Left ventricle myocardium superior (tissue), 1 donor: ENCODE measurements around the gene FAM156B. TPM values are rescaled to one million over a fixed set of nuclear protein-coding genes. Genes with fewer than 3 reads are reported as not detected.
"Not testable (repeated sequence)": the region's sequence is repeated elsewhere in the genome, so short reads cannot be mapped to it uniquely, and the experiment has no call there.

Source experiments
- ATAC-seq: fragments of 200-7000 bp; cut with Tn5 transposase; one replicate; pipeline ENCODE4 v1.9.1; 2020; ENCODE audit warnings: mild to moderate bottlenecking, moderate library complexity
- DNase-seq: peaks from one replicate; pipeline ENCODE4 v3.0.0-alpha.2; 2020
- intact Hi-C: fragments of 100-400 bp; cut with micrococcal nuclease; formaldehyde crosslinking; loops from one replicate; pipeline ENCODE4 v1.11.0; 2022
- long read RNA-seq: library from polyadenylated mRNA; unstranded; transcript quantifications from one replicate; pipeline ENCODE4 v2.0.0, GENCODE V29; 2021
- total RNA-seq: library from RNA; stranded (reverse); fragmentation: NEBNext Ultra II Directional; extraction: Animal tissue kit (Norgen Biotek cat#: 25700); gene quantifications from one replicate; pipeline ENCODE4 v1.2.1, GENCODE V29; 2021
- donor health status: DM: no; HTN: yes; CAD: no; lungs with severe emphysema.

Gene FAM156B
- total RNA-seq = 5.9 TPM
- long read RNA-seq, partial matches to known transcripts = 6 of 16 reads
- long read RNA-seq, other reads (novel, unspliced or antisense) = 2 of 16 reads

- intact Hi-C loops = not testable (repeated sequence)
- ATAC-seq = peak; percentile 95
These were observed at the start of gene FAM156B for GRCh38 chrX:52896855-52897709. TSS of gene FAM156B (plus strand) at chrX:52897330. CDS start at chrX:52907226, 9,896 bp downstream.

GRCh38 chrX:52852110-52852860 is 44.8 kb upstream of the FAM156B start:
- DNase-seq = no peak
- ATAC-seq = no peak
- intact Hi-C loops = no loop called here

More at GRCh38 chrX:52896855-52897709, at the start of gene FAM156B:
- DNase-seq = not testable (repeated sequence)

GRCh38 chrX:52856991-52857525 is 40.1 kb upstream of the FAM156B start:
- ATAC-seq, intact Hi-C loops, DNase-seq: not testable (repeated sequence)

GRCh38 chrX:52865343-52865998 is 31.7 kb upstream of the FAM156B start:
- no peak for DNase-seq
- intact Hi-C loops = no loop called here
- ATAC-seq = no peak

GRCh38 chrX:52867610-52868348 is 29.4 kb upstream of the FAM156B start, which contains the start of gene XAGE3:
TSS of gene XAGE3 (minus strand) at chrX:52868083. CDS start at chrX:52867133, 950 bp downstream.
- intact Hi-C loops = no loop called here
- no peak for ATAC-seq
- DNase-seq = no peak

GRCh38 chrX:52870046-52870445 is 27.1 kb upstream of the FAM156B start:
- ATAC-seq = no peak
- intact Hi-C loops = no loop called here
- no peak for DNase-seq

- ATAC-seq, intact Hi-C loops, DNase-seq: not testable (repeated sequence)
These were observed 23.3 kb upstream of the FAM156B start for GRCh38 chrX:52873825-52874224.

- intact Hi-C loops = no loop called here
- no peak for ATAC-seq
- DNase-seq = no peak
These were observed 22.5 kb upstream of the FAM156B start for GRCh38 chrX:52874661-52875060.

- intact Hi-C loops, DNase-seq, ATAC-seq: not testable (repeated sequence)
These were observed 21.7 kb upstream of the FAM156B start for GRCh38 chrX:52875436-52875835.

- ATAC-seq, intact Hi-C loops, DNase-seq: not testable (repeated sequence)
These were observed 20.7 kb upstream of the FAM156B start for GRCh38 chrX:52876386-52876785.

- intact Hi-C loops, DNase-seq, ATAC-seq: not testable (repeated sequence)
These were observed 9.7 kb upstream of the FAM156B start for GRCh38 chrX:52887459-52887858.

GRCh38 chrX:52888090-52888489 is 9.0 kb upstream of the FAM156B start:
- DNase-seq, intact Hi-C loops: not testable (repeated sequence)
- ATAC-seq = peak; percentile 72

GRCh38 chrX:52896438-52896837 is 692 bp upstream of the FAM156B start:
- ATAC-seq, intact Hi-C loops, DNase-seq: not testable (repeated sequence)

GRCh38 chrX:52905531-52905930 is 8.4 kb downstream of the FAM156B start:
- ATAC-seq, DNase-seq, intact Hi-C loops: not testable (repeated sequence)

GRCh38 chrX:52906072-52906471 is 8.9 kb downstream of the FAM156B start:
- intact Hi-C loops, DNase-seq, ATAC-seq: not testable (repeated sequence)

- intact Hi-C loops, DNase-seq: not testable (repeated sequence)
- ATAC-seq = peak; percentile 21
These were observed 10.0 kb downstream of the FAM156B start for GRCh38 chrX:52907137-52907536.

GRCh38 chrX:52907900-52908299 is 10.8 kb downstream of the FAM156B start:
- intact Hi-C loops, DNase-seq, ATAC-seq: not testable (repeated sequence)
